ENCODE results near the gene REEP1. TPM values are rescaled to one million over a fixed set of nuclear protein-coding genes. Genes with fewer than 3 reads are reported as not detected.
"Not testable (repeated sequence)": the region's sequence is repeated elsewhere in the genome, so short reads cannot be mapped to it uniquely, and the experiment has no call there.

REEP1 gene
- total RNA-seq, 1 donor from 2014 or later, result 24.0 TPM

- peaks cover 8 to 27% (median 24%) of the 10 kb centered on the region in 3 donors for H3K4me1 ChIP-seq (ENCODE audit: control insufficient read depth in 3 of 3, insufficient read depth in 3 of 3, low read length in 3 of 3)
- H3K27ac ChIP-seq (ENCODE audit: low read depth, low read length), result peak overlapping the region; percentile 55
- H3K9ac ChIP-seq (ENCODE audit: low read depth in 1 of 3, low read length in 3 of 3), result peak overlapping the region in 1 of 3 donors; percentile 8
- no peaks in the 10 kb centered on the region for H3K27me3 ChIP-seq (ENCODE audit: control insufficient read depth in 3 of 3, insufficient read depth in 3 of 3, low read length in 3 of 3)
- H3K4me3 ChIP-seq (ENCODE audit: low read length in 3 of 3), result no peak overlapping the region
- no peaks in the 10 kb centered on the region for H3K9me3 ChIP-seq (ENCODE audit: control insufficient read depth in 3 of 3, low read length in 3 of 3)
- H3K36me3 ChIP-seq (ENCODE audit: control insufficient read depth in 3 of 3, insufficient read depth in 3 of 3, low read length in 3 of 3), result peaks cover 8 to 16% (median 12%) of the 10 kb centered on the region in 3 donors
Measured at GRCh38 chr2:86202336-86202692, 135.1 kb downstream of the REEP1 start.

- H3K4me1 ChIP-seq (ENCODE audit: control insufficient read depth in 3 of 3, insufficient read depth in 3 of 3, low read length in 3 of 3), result peaks cover 8 to 31% (median 24%) of the 10 kb centered on the region in 3 donors
- H3K4me3 ChIP-seq (ENCODE audit: low read length in 3 of 3), result no peak overlapping the region
- H3K9me3 ChIP-seq (ENCODE audit: control insufficient read depth in 3 of 3, low read length in 3 of 3), result no peaks in the 10 kb centered on the region
- peak overlapping the region; percentile 55 for H3K27ac ChIP-seq (ENCODE audit: low read depth, low read length)
- peak overlapping the region in 1 of 3 donors; percentile 33 for H3K9ac ChIP-seq (ENCODE audit: low read depth in 1 of 3, low read length in 3 of 3)
- peaks cover 5 to 12% (median 6%) of the 10 kb centered on the region in 3 donors for H3K36me3 ChIP-seq (ENCODE audit: control insufficient read depth in 3 of 3, insufficient read depth in 3 of 3, low read length in 3 of 3)
- H3K27me3 ChIP-seq (ENCODE audit: control insufficient read depth in 3 of 3, insufficient read depth in 3 of 3, low read length in 3 of 3), result no peaks in the 10 kb centered on the region
Measured at GRCh38 chr2:86201671-86202335, 135.6 kb downstream of the REEP1 start.

GRCh38 chr2:86200564-86200963 is 136.9 kb downstream of the REEP1 start:
- H3K4me3 ChIP-seq (ENCODE audit: low read length in 3 of 3), result peak overlapping the region; percentile 85 to 99 (median 99)
- not testable (repeated sequence) for H3K27me3 ChIP-seq (ENCODE audit: control insufficient read depth in 3 of 3, insufficient read depth in 3 of 3, low read length in 3 of 3); H3K27ac ChIP-seq (ENCODE audit: low read depth, low read length); H3K36me3 ChIP-seq (ENCODE audit: control insufficient read depth in 3 of 3, insufficient read depth in 3 of 3, low read length in 3 of 3); H3K9me3 ChIP-seq (ENCODE audit: control insufficient read depth in 3 of 3, low read length in 3 of 3)
- peak overlapping the region in 2 of 3 donors; percentile 94 to 96 for H3K9ac ChIP-seq (ENCODE audit: low read depth in 1 of 3, low read length in 3 of 3)
- peaks cover 13 to 36% (median 31%) of the 10 kb centered on the region in 3 donors for H3K4me1 ChIP-seq (ENCODE audit: control insufficient read depth in 3 of 3, insufficient read depth in 3 of 3, low read length in 3 of 3)

- no peaks in the 10 kb centered on the region for H3K27me3 ChIP-seq (ENCODE audit: control insufficient read depth in 3 of 3, insufficient read depth in 3 of 3, low read length in 3 of 3)
- H3K9me3 ChIP-seq (ENCODE audit: control insufficient read depth in 3 of 3, low read length in 3 of 3), result no peaks in the 10 kb centered on the region
- peak overlapping the region; percentile 85 to 99 (median 99) for H3K4me3 ChIP-seq (ENCODE audit: low read length in 3 of 3)
- peaks cover 13 to 36% (median 31%) of the 10 kb centered on the region in 3 donors for H3K4me1 ChIP-seq (ENCODE audit: control insufficient read depth in 3 of 3, insufficient read depth in 3 of 3, low read length in 3 of 3)
- H3K36me3 ChIP-seq (ENCODE audit: control insufficient read depth in 3 of 3, insufficient read depth in 3 of 3, low read length in 3 of 3), result peaks cover 0 to 2% (median 0%) of the 10 kb centered on the region in 3 donors
- H3K9ac ChIP-seq (ENCODE audit: low read depth in 1 of 3, low read length in 3 of 3), result peak overlapping the region; percentile 94 to 98 (median 96)
- H3K27ac ChIP-seq (ENCODE audit: low read depth, low read length), result peak overlapping the region; percentile 78
Measured at GRCh38 chr2:86199834-86200177, 137.6 kb downstream of the REEP1 start.

GRCh38 chr2:86195808-86196387 is 141.5 kb downstream of the REEP1 start:
- Histone ChIP-seq H3K9me3 (ENCODE audit: control insufficient read depth in 3 of 3, low read length in 3 of 3) (no peaks in the 10 kb centered on the region), H3K27me3 (ENCODE audit: control insufficient read depth in 3 of 3, insufficient read depth in 3 of 3, low read length in 3 of 3) (no peaks in the 10 kb centered on the region), H3K9ac (ENCODE audit: low read depth in 1 of 3, low read length in 3 of 3) (peak overlapping the region; percentile 99 to 100 (median 99)), H3K36me3 (ENCODE audit: control insufficient read depth in 3 of 3, insufficient read depth in 3 of 3, low read length in 3 of 3) (peaks cover 0 to 2% (median 0%) of the 10 kb centered on the region in 3 donors), H3K4me3 (ENCODE audit: low read length in 3 of 3) (peak overlapping the region; percentile 84 to 98 (median 95)), H3K27ac (ENCODE audit: low read depth, low read length) (peak overlapping the region; percentile 99), H3K4me1 (ENCODE audit: control insufficient read depth in 3 of 3, insufficient read depth in 3 of 3, low read length in 3 of 3) (peaks cover 34 to 46% (median 35%) of the 10 kb centered on the region in 3 donors)

- Histone ChIP-seq H3K36me3 (ENCODE audit: control insufficient read depth in 3 of 3, insufficient read depth in 3 of 3, low read length in 3 of 3) (peaks cover 0 to 2% (median 0%) of the 10 kb centered on the region in 3 donors), H3K4me3 (ENCODE audit: low read length in 3 of 3) (peak within 1 kb of the TSS; percentile 84 to 98 (median 95)), H3K9me3 (ENCODE audit: control insufficient read depth in 3 of 3, low read length in 3 of 3) (no peaks in the 10 kb centered on the region), H3K27ac (ENCODE audit: low read depth, low read length) (peak within 1 kb of the TSS; percentile 99), H3K4me1 (ENCODE audit: control insufficient read depth in 3 of 3, insufficient read depth in 3 of 3, low read length in 3 of 3) (peaks cover 32 to 48% (median 39%) of the 10 kb centered on the region in 3 donors), H3K27me3 (ENCODE audit: control insufficient read depth in 3 of 3, insufficient read depth in 3 of 3, low read length in 3 of 3) (no peaks in the 10 kb centered on the region), H3K9ac (ENCODE audit: low read depth in 1 of 3, low read length in 3 of 3) (peak within 1 kb of the TSS; percentile 99 to 100 (median 99))
Measured at GRCh38 chr2:86195055-86195807, 142.2 kb downstream of the REEP1 start, which contains the start of gene IMMT. TSS of gene IMMT (minus strand) at chr2:86195462. CDS start at chr2:86195382, 80 bp downstream.

- no peaks in the 10 kb centered on the region for H3K27me3 ChIP-seq (ENCODE audit: control insufficient read depth in 3 of 3, insufficient read depth in 3 of 3, low read length in 3 of 3)
- peaks cover 0 to 2% (median 0%) of the 10 kb centered on the region in 3 donors for H3K36me3 ChIP-seq (ENCODE audit: control insufficient read depth in 3 of 3, insufficient read depth in 3 of 3, low read length in 3 of 3)
- no peaks in the 10 kb centered on the region for H3K9me3 ChIP-seq (ENCODE audit: control insufficient read depth in 3 of 3, low read length in 3 of 3)
- peak overlapping the region; percentile 50 to 100 (median 75) for H3K9ac ChIP-seq (ENCODE audit: low read depth in 1 of 3, low read length in 3 of 3)
- peak overlapping the region; percentile 84 to 98 (median 95) for H3K4me3 ChIP-seq (ENCODE audit: low read length in 3 of 3)
- peak overlapping the region; percentile 99 for H3K27ac ChIP-seq (ENCODE audit: low read depth, low read length)
- peaks cover 28 to 48% (median 39%) of the 10 kb centered on the region in 3 donors for H3K4me1 ChIP-seq (ENCODE audit: control insufficient read depth in 3 of 3, insufficient read depth in 3 of 3, low read length in 3 of 3)
Measured at GRCh38 chr2:86194751-86195054, 142.7 kb downstream of the REEP1 start.

- Histone ChIP-seq H3K27ac (ENCODE audit: low read depth, low read length) (peak overlapping the region; percentile 99), H3K36me3 (ENCODE audit: control insufficient read depth in 3 of 3, insufficient read depth in 3 of 3, low read length in 3 of 3) (peaks cover 0 to 2% (median 0%) of the 10 kb centered on the region in 3 donors), H3K4me3 (ENCODE audit: low read length in 3 of 3) (peak overlapping the region; percentile 84 to 98 (median 95)), H3K9ac (ENCODE audit: low read depth in 1 of 3, low read length in 3 of 3) (peak overlapping the region; percentile 50 to 100 (median 75)), H3K4me1 (ENCODE audit: control insufficient read depth in 3 of 3, insufficient read depth in 3 of 3, low read length in 3 of 3) (peaks cover 30 to 44% (median 39%) of the 10 kb centered on the region in 3 donors), H3K27me3 (ENCODE audit: control insufficient read depth in 3 of 3, insufficient read depth in 3 of 3, low read length in 3 of 3) (no peaks in the 10 kb centered on the region), H3K9me3 (ENCODE audit: control insufficient read depth in 3 of 3, low read length in 3 of 3) (no peaks in the 10 kb centered on the region)
Measured at GRCh38 chr2:86193901-86194567, 143.4 kb downstream of the REEP1 start.

- H3K27me3 ChIP-seq (ENCODE audit: control insufficient read depth in 3 of 3, insufficient read depth in 3 of 3, low read length in 3 of 3), result no peaks in the 10 kb centered on the region
- H3K27ac ChIP-seq (ENCODE audit: low read depth, low read length), result no peak overlapping the region
- H3K4me1 ChIP-seq (ENCODE audit: control insufficient read depth in 3 of 3, insufficient read depth in 3 of 3, low read length in 3 of 3), result peaks cover 39 to 51% (median 43%) of the 10 kb centered on the region in 3 donors
- H3K9me3 ChIP-seq (ENCODE audit: control insufficient read depth in 3 of 3, low read length in 3 of 3), result no peaks in the 10 kb centered on the region
- H3K36me3 ChIP-seq (ENCODE audit: control insufficient read depth in 3 of 3, insufficient read depth in 3 of 3, low read length in 3 of 3), result no peaks in the 10 kb centered on the region
- no peak overlapping the region for H3K4me3 ChIP-seq (ENCODE audit: low read length in 3 of 3)
- no peak overlapping the region for H3K9ac ChIP-seq (ENCODE audit: low read depth in 1 of 3, low read length in 3 of 3)
Measured at GRCh38 chr2:86189782-86190416, 147.5 kb downstream of the REEP1 start.
